Measurements from ENCODE around the gene HES7.
"Not testable (repeated sequence)": the region's sequence is repeated elsewhere in the genome, so short reads cannot be mapped to it uniquely, and the experiment has no call there.

HES7 gene

DNA sequence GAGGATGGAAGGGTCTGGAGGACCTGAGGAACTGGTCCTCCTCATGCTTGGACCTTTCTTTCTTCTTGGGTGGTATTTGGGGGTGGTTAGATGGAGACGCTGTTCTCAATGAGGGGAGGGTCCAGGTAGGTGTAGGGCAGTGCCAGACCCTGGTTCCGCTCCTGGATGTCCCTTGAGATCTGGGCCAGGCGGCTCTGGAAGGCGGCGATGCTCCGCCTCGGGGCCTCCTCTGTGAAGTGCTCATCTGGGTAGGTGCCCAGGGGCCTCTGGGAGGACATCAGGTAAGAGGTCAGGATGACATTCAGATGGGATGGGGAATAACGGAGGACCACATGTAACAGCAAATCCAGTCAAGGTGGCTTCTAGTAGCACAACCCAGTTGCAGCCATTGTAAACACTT is 27.4 kb downstream of the HES7 start:
- no peak for DNase-seq

DNA sequence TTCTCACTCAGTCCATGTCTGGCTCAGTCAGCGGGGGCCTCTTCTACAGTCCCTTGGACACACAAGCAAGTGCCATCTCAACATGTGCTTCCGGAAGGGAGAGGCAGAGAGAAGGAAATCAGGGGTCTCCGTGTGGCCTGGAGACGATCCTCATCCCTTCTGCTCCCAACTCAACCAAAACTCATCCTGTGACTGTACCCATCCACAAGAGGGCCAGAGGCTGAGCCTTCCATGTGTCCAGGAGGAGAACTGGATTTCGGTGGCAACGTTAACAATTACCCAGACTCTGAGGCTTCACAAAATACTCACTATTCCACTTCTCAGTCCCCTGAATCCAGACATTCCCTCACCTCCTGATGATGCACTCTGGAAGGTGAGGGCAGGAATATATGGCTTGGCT is 28.5 kb downstream of the HES7 start:
- no peak for DNase-seq

DNA sequence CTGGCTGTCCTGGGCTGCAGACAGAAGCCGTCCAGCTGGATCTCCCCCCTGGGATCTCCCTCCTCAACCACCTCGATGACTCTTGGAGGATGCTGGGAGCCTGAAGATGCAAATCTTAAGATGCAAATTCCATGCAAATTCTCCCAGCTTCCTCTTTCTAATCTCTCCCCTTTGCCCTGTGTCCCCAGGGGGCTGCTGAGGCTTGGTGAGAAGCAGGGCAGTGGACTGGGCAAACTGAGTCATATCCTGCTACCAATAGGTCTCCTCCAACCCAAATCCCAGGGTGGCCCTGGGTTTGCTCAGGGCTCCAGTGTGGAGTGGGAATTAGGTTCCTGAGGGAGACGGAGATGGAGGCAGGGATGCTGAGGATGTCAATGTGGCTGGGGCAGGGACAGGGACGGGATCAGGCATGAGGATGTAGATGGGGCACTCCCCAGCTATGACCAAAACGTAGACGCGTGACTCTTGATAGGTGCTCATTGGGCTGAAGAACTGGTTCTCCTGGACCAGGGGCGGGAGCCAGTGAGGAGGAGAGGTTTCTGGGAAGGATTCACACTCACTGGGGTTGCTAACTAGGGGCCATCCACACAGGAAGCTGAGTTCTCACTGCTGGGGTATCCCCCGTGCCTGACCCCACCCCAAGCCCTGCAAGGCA is 32.7 kb downstream of the HES7 start:
- peak; percentile 86 to 92 for DNase-seq

DNA sequence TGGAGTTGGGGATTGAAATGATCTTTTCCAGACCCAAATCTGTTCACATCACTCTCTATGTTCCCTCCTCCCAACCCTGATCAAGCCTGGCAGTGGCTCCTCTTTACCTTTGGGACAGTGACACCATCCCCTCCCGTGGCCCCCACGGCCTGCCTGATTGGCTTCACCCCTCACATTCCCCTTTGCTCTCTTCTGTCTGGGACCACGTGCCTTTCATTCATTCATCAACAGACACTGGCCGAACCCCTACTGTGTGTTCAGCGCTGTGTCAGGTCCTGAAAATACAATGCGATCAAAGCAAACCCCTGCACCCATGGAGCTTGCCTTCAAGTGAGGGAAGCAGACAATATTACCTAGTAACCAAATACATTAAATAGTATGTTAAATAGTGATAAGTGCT is 34.2 kb downstream of the HES7 start:
- DNase-seq = no peak

DNA sequence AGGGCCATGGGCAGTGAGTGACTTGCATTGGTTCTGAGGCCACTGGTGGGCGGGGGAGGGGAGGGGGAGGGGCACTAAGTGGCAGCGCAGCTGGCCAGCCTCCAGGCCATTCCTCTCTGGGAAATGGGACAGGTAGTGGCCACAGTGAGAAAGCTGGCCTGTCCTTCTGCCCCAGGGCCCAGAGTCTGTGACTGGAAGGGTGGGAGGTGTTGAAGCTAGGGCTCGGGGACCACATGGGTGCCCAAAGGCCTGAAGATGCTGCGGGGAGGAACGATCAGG is 36.0 kb downstream of the HES7 start:
- peak in 1 of 2 experiments; percentile 42 for DNase-seq

DNA sequence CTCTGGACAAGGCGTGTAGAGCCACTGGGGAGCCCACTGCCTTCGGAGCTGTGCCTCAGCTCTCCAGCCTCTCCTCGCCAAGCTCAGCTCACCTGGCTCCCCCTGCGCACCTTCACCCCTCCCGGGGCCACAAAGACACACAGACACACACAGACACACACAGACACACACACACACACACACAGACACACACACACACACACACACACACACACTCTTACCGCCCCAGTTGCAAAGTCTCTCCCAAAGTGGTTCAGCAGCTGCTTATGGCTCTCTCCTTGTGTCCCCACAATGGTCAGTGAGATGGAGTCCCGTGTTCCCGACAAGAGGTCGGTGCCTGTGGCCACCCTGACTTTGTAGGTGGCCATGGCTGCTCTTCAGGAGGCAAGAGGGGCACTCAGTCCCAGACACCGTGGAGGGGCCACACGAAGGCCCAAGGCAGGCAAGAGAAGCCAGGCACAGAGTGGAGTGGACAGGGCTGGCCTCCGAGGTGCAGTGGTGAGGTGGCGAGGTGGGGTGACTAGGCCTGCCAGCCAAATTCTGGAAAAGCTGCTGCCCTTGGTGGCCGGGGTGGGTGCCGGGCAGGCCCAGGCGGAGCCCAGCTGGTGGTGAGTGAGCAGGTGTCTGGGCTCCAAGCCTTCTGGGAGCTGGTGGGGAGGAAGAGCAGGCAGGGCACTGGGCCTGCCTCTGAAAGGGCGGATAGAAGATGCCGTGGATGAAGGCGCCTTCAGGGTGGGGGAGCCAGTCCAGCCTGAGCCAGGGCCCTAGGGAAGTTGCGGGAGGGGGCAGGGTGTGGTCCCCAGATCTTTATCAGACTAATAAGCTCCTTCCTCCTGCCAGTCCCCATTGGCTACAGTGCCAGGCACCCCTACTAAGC is 36.6 kb downstream of the HES7 start, which contains the start of gene ALOX12B:
TSS of gene ALOX12B (minus strand) at position 642 of the 877 bp plus-strand sequence. CDS start at position 368, 274 bp downstream.
- DNase-seq = peak in 1 of 2 experiments; percentile 44

DNA sequence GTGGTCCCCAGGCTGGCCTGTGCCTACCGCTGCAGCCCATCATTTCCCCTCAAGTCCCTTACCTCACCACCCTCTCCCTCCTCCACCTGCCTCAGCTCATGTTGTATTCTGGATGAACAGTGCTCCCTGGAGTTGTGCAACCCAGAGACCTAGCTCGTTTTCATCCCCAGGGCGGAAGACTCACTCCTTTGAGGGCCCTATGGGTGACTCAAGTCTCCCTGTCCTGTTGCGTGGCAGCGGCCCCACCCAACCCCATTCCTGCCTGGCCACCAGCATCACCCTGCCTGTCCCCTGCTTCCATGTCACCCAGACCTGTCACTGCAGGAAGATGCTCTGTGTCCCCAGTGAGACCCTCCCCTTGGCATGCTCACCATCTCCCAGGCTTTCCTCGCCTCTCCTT is 39.7 kb downstream of the HES7 start:
- no peak for DNase-seq

DNA sequence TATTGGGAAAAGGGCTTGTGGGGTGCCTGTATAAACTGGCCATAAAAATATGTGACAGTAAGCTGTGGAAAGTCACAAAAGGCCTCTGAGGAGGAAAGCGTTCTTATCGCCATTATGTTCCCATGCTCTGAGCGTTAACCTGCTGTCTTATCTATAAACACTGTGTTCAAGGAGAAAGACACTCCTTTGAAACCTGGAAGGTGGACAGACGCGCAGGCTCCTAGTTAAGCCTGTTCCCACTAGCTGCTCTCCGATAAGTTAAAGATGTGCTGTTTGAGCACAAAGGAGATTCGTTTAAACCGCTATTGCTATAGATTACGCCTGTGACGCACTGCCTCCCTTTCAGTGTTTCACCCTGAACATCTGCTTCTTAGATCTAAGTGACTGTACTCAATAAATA is 41.6 kb downstream of the HES7 start:
- DNase-seq = no peak

DNA sequence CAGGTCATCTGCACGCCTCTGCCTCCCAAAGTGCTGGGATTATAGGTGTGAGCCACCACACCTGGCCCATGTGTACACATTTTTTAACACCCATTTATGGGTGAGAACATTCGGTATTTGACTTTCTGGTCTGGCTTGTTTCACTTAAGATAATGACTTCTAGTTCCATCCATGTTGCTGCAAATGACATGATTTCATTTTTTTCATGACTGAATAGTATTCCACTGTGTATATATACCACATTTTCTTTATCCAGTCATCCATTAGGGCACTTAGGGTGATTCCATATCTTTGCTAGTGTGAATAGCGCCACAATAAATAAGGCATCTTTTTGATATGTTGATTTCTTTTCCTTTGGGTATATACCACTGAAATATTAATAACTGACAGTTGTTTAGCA is 42.0 kb downstream of the HES7 start:
- DNase-seq = no peak

DNA sequence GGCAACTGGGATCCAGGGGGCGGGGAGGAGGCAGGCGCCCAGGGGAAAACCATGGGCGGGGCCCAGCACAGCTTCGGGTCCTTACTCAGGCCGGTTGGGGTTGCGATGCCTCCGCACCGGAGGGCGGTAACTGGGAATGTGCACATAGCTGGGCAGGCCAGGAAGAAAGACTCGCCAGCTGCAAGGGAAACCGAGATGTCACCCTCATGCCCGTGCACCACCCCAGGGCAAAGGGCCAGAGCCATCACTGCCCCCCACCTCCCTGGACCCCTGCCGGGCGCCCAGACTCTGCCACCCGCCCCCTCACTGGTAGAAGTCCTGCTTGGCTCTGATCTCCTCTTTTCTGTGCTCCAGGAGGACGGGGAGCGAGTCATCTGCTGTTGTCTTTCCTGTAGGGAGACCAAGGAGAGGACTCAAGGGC is 43.1 kb downstream of the HES7 start:
- peak in 1 of 2 experiments; percentile 54 for DNase-seq

DNA sequence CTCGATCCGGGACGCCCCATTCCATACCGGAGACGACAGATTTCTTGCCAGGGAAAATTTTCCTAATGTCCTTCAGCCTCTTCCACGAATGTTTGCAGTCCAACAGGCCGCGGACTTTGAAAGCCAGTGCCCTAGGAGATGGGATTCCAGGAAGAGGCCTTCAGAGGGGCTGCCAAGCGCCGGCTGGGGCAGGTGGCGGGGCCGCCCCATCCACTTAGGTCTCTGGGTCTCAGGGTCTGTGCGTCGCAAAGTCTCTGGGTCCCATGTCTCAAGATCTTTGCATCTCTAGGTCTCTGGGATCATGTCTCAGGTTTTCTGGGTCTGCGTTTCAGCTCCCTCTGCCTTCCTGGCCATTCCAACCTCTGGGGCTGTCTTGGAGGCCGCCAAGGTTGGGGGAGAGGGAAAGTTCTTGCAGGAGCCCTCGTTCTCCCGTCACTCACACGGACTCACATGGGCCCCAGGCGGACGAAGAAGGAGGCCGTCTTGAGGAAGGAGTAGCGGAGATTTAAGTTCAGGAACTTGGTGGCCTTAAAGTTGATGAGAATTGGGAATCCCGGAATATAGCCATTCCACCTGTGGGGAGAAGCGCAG is 43.6 kb downstream of the HES7 start:
- DNase-seq = peak in 1 of 2 experiments; percentile 40

DNA sequence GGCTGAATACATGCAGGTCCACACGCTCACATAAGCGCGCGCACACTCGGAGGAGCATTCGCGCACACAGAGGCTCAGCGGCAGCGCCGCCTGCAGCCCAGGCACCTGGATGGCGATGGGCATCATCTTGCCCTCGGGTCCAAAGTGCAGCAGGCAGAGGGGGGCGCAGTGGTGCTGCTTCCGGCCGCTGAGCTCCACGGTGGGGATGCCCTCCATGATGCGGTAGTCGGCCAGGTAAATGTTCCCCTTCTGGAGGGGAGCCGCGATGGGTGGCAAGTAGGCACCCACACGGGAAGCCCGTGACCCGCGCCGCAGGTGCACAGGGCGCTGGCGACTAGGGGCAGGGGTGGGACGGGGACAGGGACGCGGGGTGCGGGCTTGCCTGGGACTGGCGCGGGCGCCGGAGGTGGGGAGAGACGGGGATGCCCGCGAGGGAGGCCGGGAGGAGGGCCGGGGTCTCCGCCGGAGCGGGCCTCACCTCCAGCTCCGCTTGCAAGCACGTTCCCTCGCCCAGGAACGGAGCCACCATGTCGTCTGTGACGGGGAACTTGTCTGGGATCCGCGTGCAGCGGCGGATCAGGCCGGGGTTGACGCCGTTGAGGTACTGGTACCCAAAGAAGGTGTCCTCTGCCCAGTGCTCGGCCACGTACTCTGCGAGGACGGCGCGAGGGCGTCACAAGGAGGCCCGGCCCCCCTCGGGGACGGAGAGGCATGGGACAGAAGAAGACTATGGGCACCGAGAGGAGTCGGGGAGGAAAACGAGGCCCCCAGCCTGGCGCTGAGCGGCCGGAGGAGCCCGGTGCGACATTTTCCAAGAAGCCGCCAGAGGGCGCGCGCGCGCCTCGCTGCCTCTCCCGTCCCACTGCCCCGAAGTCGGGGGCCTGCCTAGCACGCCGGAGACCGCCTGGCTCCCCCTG is 44.4 kb downstream of the HES7 start:
- peak; percentile 66 to 88 for DNase-seq

DNA sequence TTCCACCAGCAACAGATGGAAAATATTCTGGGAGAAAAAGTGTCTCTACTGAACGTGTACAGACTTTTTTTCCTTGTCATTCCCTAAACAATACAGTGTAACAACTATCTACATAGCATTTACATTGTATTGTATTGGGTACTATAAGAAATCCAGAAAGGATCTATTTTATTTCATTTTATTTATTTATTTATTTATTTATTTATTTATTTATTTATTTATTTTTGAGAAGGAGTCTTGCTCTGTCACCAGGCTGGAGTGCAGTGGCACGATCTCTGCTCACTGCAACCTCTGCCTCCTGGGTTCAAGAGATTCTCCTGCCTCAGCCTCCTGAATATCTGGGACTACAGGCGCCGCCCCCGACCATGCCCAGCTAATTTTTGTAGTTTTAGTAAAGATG is 46.0 kb downstream of the HES7 start:
- not testable (repeated sequence) for DNase-seq

DNA sequence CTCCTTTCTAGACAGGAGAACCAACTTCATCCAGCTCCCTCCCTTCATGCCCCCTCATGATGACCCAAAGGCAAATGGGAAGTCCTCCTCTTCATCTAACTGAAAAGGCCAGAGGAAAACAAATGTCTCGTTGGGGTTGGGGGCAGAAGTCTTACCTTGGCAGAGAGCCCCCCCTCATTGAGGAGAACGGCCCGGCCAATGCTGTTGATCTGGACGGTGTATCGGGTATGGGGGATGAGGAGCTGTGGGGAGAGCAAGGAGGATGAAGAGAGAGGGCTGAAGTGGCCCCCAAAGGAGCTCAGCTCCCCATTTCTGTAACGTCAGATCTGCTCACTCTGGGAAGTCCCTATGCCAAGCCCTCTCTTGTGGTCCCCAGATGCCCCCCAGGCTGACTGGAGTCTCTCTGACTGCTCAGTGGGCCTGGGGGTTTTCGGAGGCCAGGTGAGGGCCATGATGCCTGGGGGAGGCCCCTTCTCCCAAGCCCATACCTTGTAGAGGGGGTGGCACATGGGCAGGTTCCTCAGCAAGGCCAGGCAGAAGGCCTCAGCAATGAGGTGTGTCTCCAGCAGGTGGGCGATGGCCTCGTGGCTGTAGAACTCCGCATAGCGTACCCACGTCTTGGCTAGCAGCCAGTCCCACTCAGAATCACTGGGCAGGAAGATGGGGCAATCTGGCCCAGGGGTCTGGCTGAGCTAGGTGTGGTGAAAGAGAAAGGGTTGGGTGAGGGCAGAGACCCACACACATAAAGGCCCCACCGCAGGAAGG is 47.2 kb downstream of the HES7 start:
- no peak for DNase-seq

DNA sequence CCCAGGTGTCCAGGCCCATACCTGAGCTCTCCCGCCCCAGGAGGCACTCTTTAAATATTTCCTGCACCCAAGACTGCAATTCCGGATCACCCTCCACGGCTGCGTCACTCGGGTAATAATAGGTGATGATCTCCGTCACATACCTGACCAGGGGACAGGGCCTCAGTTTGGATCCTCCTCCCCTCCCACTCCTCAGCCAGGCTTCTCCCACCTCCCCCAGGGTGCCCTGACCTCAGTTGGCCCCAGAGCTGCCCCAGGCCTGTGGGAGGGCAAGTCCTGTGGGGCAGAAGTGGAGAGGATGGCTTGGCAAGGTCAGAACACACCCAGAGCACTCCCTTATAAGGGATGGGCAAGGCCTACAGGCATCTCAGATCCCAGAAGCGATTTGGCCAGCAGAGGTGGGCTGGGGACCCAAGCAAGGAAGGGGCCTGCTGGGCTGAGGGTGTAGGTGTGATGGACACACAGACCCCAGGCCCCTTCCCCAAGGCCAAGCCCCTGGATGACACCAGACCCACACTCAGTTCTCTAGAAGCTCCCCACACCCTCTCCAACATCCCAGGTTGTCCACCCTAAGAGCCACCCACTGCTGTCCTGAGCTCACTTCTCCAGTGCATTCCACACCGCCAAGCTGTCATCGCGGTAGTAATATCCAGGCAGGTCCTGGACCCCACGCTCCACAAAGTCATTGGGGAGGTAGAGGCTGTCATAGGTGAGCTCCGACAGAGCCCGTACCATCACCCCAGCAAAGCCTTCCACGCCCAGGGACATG is 48.1 kb downstream of the HES7 start:
- no peak for DNase-seq

DNA sequence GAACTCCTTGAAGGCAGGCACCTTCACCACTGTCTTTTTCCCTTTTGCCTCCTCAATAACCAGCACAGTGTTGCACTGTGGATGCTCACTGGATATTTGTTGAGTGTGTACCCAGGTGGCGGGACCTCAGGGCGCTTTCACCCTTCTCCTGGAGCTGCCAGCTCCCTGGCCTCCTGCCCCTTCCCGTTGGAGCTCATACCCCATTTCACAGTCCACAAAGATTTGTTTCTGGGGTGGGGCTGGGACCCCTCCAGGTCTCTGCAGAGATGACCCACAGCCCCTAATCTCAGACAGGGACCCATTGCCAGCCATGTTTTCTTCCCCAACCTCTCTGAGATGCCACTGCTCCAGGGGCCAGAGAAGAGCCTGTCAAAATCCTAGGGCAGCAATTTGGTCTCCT is 48.8 kb downstream of the HES7 start:
- no peak for DNase-seq

DNA sequence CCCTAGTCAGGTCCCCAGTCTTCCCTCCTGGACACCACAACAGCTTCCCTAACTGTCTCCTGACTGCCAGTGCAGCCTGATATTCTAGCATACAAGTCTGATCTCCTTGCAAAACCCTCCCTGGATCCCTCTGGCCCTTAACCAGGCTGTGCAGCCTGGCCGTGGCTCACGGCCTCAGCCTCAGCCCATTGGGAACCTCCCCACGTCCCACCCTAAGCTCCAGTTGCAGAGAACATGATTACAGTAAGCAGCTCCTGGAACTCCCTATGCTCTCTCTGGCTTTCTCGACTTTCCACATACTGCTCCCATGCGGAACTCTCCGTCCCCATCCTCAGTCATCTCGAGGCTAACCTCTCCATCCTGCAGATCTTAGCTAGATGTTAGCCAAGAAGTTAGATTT is 49.4 kb downstream of the HES7 start:
- no peak for DNase-seq

DNA sequence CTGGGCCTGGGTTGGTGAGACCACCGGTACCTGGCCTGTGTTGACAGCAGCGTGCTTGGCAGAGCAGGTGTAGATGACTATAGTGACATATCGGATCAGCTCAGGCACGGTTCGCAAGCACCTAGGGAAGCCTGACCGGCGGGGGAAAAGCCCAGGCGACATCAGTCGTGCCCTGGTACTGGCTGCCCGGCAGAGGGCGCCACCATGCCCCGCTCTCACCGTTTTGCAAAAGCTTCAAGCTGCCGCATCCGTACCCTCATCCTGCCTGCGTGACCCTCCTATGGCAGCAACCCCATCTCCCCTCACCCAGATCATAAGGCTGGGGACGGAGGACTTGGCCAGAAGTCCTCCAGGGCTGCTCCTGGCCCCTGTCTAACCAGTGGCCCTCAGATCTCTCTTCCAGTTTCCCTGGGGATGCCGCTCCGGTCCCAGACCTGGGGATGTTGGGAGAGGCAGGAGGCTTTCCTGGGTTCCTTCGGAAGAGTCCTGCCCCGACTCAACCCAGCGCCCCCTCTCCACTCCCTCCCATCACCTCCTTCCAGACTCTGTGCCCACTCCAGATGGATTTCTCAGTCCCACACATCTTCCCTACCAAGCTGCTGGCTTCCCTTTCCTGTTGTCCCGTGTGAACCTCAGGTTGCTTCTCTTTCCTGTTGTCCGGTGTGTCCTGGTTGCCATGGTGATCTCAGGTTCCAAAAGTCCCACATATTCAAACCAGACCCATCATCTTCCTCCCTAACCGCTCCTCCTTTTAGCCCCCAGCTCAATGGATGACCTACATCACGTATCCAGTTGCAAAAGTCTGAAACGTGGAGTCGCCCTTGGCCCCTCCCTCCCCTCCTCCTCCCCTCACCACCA is 50.0 kb downstream of the HES7 start:
- peak; percentile 38 to 76 for DNase-seq

DNA sequence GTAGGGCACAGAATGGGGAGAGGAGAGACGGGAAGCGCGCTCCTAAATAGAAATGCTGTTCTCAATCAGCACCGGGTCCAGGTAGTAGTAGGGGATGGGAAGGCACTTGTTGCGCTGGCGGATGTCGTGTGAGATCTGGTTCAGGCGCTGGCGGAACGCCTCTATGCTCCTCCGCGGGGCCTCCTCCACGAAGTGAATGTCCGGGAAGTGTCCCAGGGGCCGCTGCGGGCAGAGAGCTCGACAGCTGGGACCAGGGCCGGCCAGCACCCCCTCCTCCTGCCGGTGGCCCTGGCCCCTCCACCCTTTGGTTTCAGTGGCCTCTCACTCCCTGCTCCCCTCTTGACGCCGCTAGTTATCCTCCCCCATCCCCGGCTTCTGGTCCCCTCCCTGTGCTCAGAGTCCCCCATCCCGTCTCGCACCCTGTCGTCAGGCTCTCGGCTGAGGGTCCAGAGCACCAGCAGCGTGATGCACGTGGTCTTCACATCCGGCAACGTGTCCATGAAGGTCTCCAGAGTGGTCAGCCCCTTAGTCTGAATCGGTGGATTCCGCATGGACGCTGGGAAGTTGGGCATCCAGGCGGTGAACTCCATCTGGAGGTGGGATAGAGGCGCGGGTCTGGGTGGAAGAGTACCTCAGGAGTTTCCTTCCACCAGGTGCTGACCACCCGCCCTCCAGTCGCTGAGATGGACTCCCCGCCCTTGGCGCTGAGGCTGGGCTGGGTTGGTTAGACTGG is 51.0 kb downstream of the HES7 start:
- DNase-seq = peak in 1 of 2 experiments; percentile 37

DNA sequence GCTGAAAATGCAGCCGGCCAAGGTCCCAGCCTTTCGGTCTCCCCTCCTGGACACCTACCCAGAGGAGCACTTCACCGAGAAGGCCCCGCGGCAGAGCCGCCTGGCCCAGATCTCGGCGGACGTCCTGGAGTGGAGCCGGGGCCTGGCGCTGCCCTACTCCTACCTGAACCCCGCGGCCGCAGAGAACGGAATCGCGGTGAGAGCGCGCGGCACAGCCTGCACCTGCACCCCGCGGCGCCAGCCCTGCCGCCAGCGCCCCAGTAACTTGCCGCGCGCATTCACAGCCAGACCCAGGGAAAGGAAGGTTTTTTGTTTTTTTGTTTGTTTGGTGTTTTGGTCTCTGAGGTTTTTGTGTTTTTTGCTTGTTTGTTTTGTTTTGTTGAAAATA is 51.6 kb downstream of the HES7 start:
- no peak for DNase-seq
